Stimulated activated CD8-positive, alpha-beta memory T cell treated with anti-CD3 and anti-CD28 coated beads, Interleukin-7, amount 100 ng/mL, for 1 hour (primary cell): ENCODE data around the gene MUC13.
A peak's percentile ranks its signal among the peaks of the same experiment; 100 is the strongest.

Source experiments
- DNase-seq, 2 donors: peaks; one replicate each; pipeline ENCODE4 v3.0.0-alpha.2; 2020; ENCODE audit warnings: low read depth in 2 of 2

The MUC13 gene

DNA sequence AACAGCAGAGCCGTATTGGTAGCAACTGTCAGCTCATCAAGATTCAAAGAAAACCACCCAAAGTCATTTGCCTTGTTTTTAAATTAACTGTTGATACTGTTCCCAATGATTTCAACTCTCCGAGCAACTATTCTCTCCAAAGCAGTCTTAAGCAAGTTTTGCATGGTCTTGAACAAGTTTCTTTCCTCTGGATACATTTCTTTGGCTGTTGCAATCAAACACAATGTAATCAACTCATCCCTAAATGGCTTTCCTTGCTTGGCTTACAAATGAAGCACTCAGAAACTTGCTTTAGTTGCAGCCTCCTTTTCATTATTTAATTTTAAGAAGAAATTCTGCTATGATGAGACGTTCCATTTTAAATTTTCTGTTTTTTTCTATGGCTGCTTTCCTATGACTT, 15.5 kb upstream of the MUC13 start:
- DNase-seq: no peak

- DNase-seq: no peak
Measured at GRCh38 chr3:124942613-124943012, 8.1 kb upstream of the MUC13 start.

GRCh38 chr3:124941771-124942170, 7.2 kb upstream of the MUC13 start:
- DNase-seq: no peak

GRCh38 chr3:124939661-124940060, 5.1 kb upstream of the MUC13 start:
- DNase-seq: no peak

GRCh38 chr3:124938896-124939295, 4.3 kb upstream of the MUC13 start:
- no peak for DNase-seq

- DNase-seq: no peak
Measured at GRCh38 chr3:124937049-124937448, 2.5 kb upstream of the MUC13 start.

DNA sequence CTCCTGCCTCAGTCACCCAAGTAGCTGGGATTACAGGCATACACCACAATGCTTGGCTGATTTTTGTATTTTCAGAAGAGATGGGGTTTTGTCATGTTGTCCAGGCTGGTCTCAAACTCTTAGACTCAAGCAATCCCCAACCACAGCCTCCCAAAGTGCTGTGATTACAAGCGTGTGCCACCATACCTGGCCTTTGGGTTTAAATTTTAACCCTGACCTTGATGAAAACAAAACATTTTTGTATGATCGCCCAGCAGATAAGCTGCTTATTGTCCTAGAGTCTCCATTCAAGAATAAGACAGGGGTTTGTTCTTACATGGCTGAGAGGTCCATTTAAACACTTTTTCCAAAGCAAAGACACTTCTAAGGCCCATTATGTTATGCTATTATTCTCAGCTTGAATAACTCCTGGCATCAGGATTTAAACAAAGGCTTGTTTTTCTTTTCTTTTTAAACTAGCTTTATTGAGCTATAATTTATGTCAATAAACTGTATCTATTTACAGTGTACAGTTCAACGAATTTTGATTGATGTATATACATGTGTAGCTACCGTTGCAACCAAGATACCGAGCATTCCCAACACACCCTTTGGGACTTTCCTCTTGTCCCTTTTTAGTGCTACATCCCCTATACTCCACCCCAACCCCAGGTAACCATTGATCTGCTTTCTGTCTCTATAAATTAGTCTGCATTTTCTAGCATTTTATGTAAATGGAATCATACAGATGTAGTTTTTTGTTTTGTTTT, 1.4 kb upstream of the MUC13 start:
- DNase-seq: no peak

GRCh38 chr3:124935264-124935663, 713 bp upstream of the MUC13 start:
- no peak for DNase-seq

DNA sequence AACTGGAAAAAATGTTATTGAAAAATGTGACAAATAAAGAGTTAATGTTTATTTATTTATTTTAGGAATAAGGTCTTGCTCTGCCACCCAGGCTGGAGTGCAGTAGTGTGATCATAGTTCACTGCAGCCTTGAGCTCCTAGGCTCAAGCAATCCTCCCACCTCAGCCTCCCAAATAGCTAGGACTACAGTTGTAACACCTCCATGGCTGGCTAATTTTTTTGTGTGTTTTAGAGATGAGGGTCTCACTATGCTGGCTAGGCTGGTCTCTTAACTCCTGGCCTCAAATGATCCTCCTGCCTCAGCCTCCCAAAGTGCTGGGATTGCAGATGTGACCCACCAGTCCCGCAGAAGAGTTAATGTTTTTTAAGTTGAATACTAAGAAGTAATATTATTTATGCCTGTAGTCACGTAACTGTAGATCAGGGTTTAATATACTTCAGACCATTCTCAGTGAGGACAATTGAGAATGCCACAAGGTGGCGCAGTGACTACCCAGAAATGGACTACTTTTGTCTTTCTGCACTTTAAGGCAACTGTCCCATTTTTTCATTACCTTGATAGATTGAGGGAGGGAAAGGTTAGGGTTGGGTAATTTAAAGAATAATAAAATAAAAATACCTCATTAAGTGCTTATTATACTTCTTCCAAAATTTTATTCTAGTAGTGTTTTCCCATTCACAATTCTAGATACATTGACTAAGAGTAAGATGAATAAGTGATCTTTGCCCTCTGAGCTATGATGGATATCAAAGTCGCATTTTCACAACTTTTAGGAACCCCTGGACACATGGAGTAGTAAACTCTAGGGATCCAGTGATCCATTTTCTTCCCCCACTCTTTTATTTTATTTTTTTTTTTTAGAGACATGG, 6.0 kb downstream of the MUC13 start:
- DNase-seq: peak; percentile 28 to 42

DNA sequence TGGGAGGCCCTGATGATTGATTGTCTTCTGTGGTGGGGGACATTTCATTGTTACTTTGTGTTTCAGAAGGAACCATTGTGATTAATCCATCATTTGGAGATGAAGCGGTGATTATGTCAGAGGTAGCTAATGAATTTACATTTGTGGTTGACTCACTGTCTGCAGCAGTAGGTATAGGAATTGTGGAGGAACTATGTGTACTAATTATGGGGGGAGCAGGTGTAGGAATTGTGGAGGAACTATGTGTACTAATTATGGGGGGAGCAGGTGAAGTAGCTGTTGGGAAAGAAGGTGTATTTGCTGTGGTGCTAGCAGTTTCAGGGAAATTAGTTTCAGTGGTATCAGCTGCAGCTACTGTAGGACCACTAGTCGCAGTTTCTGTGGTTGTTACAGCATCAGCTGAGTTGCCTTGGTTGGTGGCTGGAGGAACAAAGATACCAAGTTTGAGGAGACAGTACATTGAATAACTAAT, 6.9 kb downstream of the MUC13 start:
- no peak for DNase-seq

GRCh38 chr3:124926426-124927101, 8.0 kb downstream of the MUC13 start:
- no peak for DNase-seq

DNA sequence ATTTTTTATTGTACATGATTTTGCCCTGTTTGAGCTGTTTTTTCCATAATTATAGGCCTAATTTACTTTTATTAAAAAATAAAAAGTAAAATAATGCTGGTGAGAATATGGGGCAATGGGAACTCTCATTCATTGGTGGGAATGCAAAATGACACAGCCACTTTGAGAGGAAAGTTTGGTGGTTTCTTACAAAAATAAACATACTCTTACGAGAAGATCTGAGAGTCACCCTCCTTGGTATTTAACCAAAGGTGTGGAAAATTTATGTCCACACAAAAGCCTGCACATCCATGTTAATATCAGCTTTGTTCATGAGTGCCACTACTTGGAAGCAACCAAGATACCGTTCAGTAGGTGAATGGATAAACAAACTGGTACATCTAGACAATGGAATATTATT, 9.8 kb downstream of the MUC13 start:
- no peak for DNase-seq

DNA sequence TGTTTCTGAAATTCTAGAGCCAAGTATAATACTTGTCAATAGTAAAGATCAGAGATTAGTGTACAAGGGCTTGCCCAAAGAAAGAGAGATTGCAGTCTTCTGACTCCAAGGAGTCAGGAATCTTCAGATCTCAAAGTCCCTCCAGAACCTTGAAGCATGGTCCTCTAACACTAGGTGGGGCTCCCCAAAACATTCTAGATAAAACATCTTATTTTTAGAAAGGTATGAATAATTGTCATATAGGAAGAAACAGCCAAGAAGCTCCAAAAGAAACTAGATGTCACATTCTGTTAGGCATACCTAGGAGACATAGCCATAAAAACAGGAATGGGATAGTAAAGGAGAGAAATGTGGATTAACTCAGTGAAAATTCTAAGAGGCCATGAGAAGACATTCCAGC, 10.7 kb downstream of the MUC13 start:
- DNase-seq: no peak

GRCh38 chr3:124920718-124921117, 13.8 kb downstream of the MUC13 start:
- DNase-seq: no peak

GRCh38 chr3:124919756-124920155, 14.8 kb downstream of the MUC13 start:
- no peak for DNase-seq

DNA sequence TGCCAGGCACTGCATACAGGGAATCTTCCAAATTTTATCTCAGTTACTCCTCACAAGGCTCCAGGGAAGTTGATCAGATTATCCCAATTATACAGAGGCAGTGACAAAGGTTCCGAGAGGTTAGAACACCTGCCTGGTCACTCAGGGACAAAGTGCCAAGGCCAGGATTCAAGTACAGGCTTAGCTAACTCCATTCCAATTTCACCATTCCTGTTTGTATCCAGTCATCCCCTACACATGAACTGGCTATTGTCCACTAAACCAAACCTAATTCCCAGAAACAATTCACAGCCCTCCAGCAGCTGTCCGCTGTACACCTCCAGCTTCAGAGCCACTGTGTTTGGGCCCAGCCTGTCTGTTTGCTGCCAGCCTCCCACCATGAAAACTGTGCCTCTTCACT, 16.0 kb downstream of the MUC13 start:
- DNase-seq: no peak

DNA sequence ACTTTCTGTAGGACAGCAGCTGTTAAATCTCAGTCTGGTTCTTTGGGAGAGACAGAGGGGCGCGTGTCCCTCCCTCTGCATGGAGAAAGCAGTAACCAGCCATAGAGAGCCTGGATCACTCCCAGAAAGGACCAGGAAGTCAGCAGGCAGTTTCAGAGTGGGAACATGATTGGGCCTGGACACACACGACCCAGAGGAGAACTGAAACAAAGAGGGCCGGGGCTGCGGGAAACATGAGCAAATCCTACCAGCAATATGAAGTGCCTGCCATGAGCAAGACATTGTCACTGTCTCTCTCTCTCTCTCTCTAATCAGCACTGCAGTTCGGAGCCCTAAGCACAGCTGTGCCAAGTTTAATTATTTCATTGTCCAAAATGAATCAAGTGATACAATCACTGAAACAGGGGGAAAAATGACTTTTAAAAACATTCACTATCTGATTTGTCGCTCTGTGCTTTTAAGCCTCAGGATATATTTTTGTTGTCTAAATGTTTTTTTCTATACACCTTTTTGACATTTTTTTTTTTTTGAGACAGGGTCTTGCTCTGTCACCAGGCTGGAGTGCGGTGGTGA, 17.6 kb downstream of the MUC13 start:
- DNase-seq: no peak

GRCh38 chr3:124915254-124915653, 19.3 kb downstream of the MUC13 start:
- DNase-seq: no peak

DNA sequence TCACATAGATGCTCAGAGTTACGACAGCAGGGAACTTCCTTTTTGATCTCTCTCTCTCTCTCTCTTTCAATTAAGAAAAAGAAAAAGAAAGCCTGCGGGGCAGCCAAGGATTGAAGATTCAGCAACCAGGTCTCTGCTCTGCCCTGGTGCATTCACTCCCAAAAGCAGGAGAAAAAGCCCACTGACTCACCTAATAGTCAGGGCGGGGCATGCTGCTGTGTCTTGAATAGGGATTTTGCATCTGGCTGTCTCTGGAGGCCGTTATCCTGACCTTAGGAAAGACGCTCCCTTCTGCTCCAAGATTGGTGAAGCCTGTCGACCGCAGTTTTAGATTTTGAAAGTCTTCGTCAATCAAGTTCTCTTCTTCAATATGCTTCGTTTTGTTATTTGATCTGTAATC, 26.6 kb downstream of the MUC13 start:
- DNase-seq: no peak

GRCh38 chr3:124904835-124905492, 29.6 kb downstream of the MUC13 start:
- DNase-seq: no peak
